Keratinocyte (primary cell): Measurements from ENCODE around the gene GRIA1. TPM values are rescaled to one million over a fixed set of nuclear protein-coding genes. Genes with fewer than 3 reads are reported as not detected.

Experiments
- DNase-seq: peaks from one replicate; pipeline ENCODE4 v3.0.0-alpha.2; 2011; ENCODE audit warnings: low read depth, missing footprints, low spot score
- FAIRE-seq: peaks from 2 replicates; lab custom pipeline; 2011; peaks lifted over from hg19 to GRCh38; lab: Jason Lieb, UNC
- H2AFZ ChIP-seq: 2 replicates; pipeline ENCODE4 v1.6.0; 2012; ENCODE audit warnings: low read length, control low read depth, inconsistent platforms; ENCODE audit not compliant: control insufficient read depth
- H3K27ac ChIP-seq: 2 replicates; pipeline ENCODE4 v1.5.1; 2011; ENCODE audit warnings: low read length; ENCODE audit not compliant: control insufficient read depth, insufficient read depth
- H3K27me3 ChIP-seq: 3 replicates; pipeline ENCODE4 v1.6.0; 2011; ENCODE audit warnings: low read length; ENCODE audit not compliant: control insufficient read depth, insufficient read depth; ENCODE audit errors: extremely low read depth
- H3K36me3 ChIP-seq, 2 experiments: 2 replicates in 1 of 2; 3 replicates in 1 of 2; pipeline ENCODE4 v1.5.1; 2011; ENCODE audit warnings: low read length in 2 of 2, mild to moderate bottlenecking in 1 of 2; ENCODE audit not compliant: control insufficient read depth in 2 of 2, insufficient read depth in 2 of 2; ENCODE audit errors: extremely low read depth in 1 of 2
- H3K4me1 ChIP-seq: 3 replicates; pipeline ENCODE4 v1.5.1; 2011; ENCODE audit warnings: low read length; ENCODE audit not compliant: control insufficient read depth, insufficient read depth; ENCODE audit errors: extremely low read depth
- H3K4me2 ChIP-seq: 3 replicates; pipeline ENCODE4 v1.6.0; 2011; ENCODE audit warnings: low read depth, low read length; ENCODE audit not compliant: control insufficient read depth, insufficient read depth; ENCODE audit errors: extremely low read depth
- H3K4me3 ChIP-seq, 3 experiments: fragments of 200-600 bp in 1 of 3; sonication (generic) in 1 of 3; 2 replicates in 2 of 3; 3 replicates in 1 of 3; pipeline ENCODE4 v1.5.1; 2011 to 2016; ENCODE audit warnings: low read length in 3 of 3, mild to moderate bottlenecking in 3 of 3, control low read depth in 2 of 3, inconsistent platforms in 1 of 3, low read depth in 1 of 3, mixed read lengths in 1 of 3, mixed run types in 1 of 3, moderate library complexity in 1 of 3; ENCODE audit not compliant: control insufficient read depth in 2 of 3, insufficient read depth in 2 of 3; ENCODE audit errors: extremely low read depth in 1 of 3
- H3K79me2 ChIP-seq: 2 replicates; pipeline ENCODE4 v1.6.0; 2012; ENCODE audit warnings: low read length; ENCODE audit not compliant: control insufficient read depth, insufficient read depth
- H3K9ac ChIP-seq: 3 replicates; pipeline ENCODE4 v1.6.0; 2011; ENCODE audit warnings: low read length; ENCODE audit not compliant: control insufficient read depth, insufficient read depth; ENCODE audit errors: extremely low read depth
- H3K9me1 ChIP-seq: 3 replicates; pipeline ENCODE4 v1.6.0; 2011; ENCODE audit warnings: low read length; ENCODE audit not compliant: control insufficient read depth, insufficient read depth; ENCODE audit errors: extremely low read depth
- H3K9me3 ChIP-seq: 2 replicates; pipeline ENCODE4 v1.5.1; 2012; ENCODE audit warnings: low read depth, low read length; ENCODE audit not compliant: control insufficient read depth
- H4K20me1 ChIP-seq: 3 replicates; pipeline ENCODE4 v1.6.0; 2011; ENCODE audit warnings: low read length; ENCODE audit not compliant: control insufficient read depth, insufficient read depth; ENCODE audit errors: extremely low read depth
- CTCF ChIP-seq, 3 experiments: IDR thresholded peaks in 1 of 3; conservative IDR thresholded peaks in 1 of 3; optimal IDR thresholded peaks in 1 of 3; 2 replicates in 2 of 3; 3 replicates in 1 of 3; pipeline versions ENCODE3 to v1.5.1; 2011; ENCODE audit warnings: low read length in 3 of 3, mild to moderate bottlenecking in 3 of 3, moderate library complexity in 2 of 3, control low read depth in 1 of 3, inconsistent platforms in 1 of 3; ENCODE audit not compliant: insufficient read depth in 2 of 3; ENCODE audit errors: extremely low read depth in 1 of 3
- EZH2 ChIP-seq: IDR thresholded peaks from one replicate; pipeline ENCODE4 v1.6.1; 2012; ENCODE audit warnings: inconsistent platforms, mild to moderate bottlenecking, low read length, moderate library complexity
- dilution Hi-C: fragments of 300-500 bp; cut with MboI; formaldehyde crosslinking; loops from one replicate; pipeline ENCODE4 v1.7.0; 2020; ENCODE audit warnings: low sequenced_read_pairs; ENCODE audit not compliant: extremely low pct_ligation_motif_present
- polyA plus RNA-seq, 5 experiments: library from polyadenylated mRNA; depleted of rRNA in 3 of 5; stranded (reverse) in 3 of 5; stranded (forward) in 1 of 5; unstranded in 1 of 5; fragments of >200 nt; gene quantifications; 1 replicate in 1 of 5; 2 replicates in 3 of 5; 3 replicates in 1 of 5; pipeline versions ENCODE4 v1.2.1 to v1.2.3, GENCODE V29; 2011 to 2012; ENCODE audit warnings: missing spikeins in 2 of 5, low read depth in 1 of 5, low replicate concordance in 1 of 5

GRIA1 gene
- polyA plus RNA-seq, 1 donor (not counting 4 experiments of a cell fraction or from before 2014, with no cell fraction given): not detected

- Histone ChIP-seq H3K36me3 (no peaks in the 10 kb centered on the region), H3K9me3 (no peaks in the 10 kb centered on the region), H3K4me3 (no peak overlapping the region), H3K9me1 (no peaks in the 10 kb centered on the region), H3K79me2 (no peaks in the 10 kb centered on the region), H3K27me3 (no peaks in the 10 kb centered on the region), H4K20me1 (no peaks in the 10 kb centered on the region), H3K4me2 (no peak overlapping the region), H3K4me1 (no peaks in the 10 kb centered on the region), H3K27ac (no peak overlapping the region), H3K9ac (no peak overlapping the region), H2AFZ (peak overlapping the region; percentile 28)
- dilution Hi-C loops: no loop called here
- DNase-seq: no peak
- FAIRE-seq: no peak
- TF ChIP-seq EZH2 (no peak), CTCF (optimal IDR thresholded peaks at IDR 0.05 in 1 of 3, IDR thresholded peaks at IDR 0.05 in 1 of 3, conservative IDR thresholded peaks at IDR 0.05 in 1 of 3; ENCODE audit: extremely low read depth in 1 of 3, insufficient read depth in 2 of 3, low read length in 3 of 3) (no peak)
Measured at GRCh38 chr5:153498516-153498915, 8.0 kb downstream of the GRIA1 start.

- no peaks in the 10 kb centered on the region for H3K79me2 ChIP-seq
- H3K9me3 ChIP-seq: no peaks in the 10 kb centered on the region
- H3K4me1 ChIP-seq: no peaks in the 10 kb centered on the region
- no peaks in the 10 kb centered on the region for H3K9me1 ChIP-seq
- no peaks in the 10 kb centered on the region for H4K20me1 ChIP-seq
- no peak for DNase-seq
- no peak for FAIRE-seq
- H3K27ac ChIP-seq: no peak overlapping the region
- no peak overlapping the region for H3K4me2 ChIP-seq
- dilution Hi-C loops: no loop called here
- no peaks in the 10 kb centered on the region for H3K36me3 ChIP-seq
- no peaks in the 10 kb centered on the region for H3K27me3 ChIP-seq
- H2AFZ ChIP-seq: no peak overlapping the region
- H3K9ac ChIP-seq: no peak overlapping the region
- TF ChIP-seq CTCF (optimal IDR thresholded peaks at IDR 0.05 in 1 of 3, IDR thresholded peaks at IDR 0.05 in 1 of 3, conservative IDR thresholded peaks at IDR 0.05 in 1 of 3; ENCODE audit: extremely low read depth in 1 of 3, insufficient read depth in 2 of 3, low read length in 3 of 3) (no peak), EZH2 (no peak)
- no peak overlapping the region for H3K4me3 ChIP-seq
Measured at GRCh38 chr5:153500178-153500577, 9.7 kb downstream of the GRIA1 start.
